Heart right ventricle (tissue), 16 donors: ENCODE results near the gene ABHD17B. TPM values are rescaled to one million over a fixed set of nuclear protein-coding genes. Genes with fewer than 3 reads are reported as not detected.

ENCODE experiments used
- ATAC-seq, 8 donors: fragments of 200-7000 bp; cut with Tn5 transposase; one replicate each; pipeline ENCODE4 v1.9.1; 2020; ENCODE audit warnings: mild to moderate bottlenecking in 8 of 8, moderate library complexity in 8 of 8, moderate number of reproducible peaks in 1 of 8
- DNase-seq, 2 donors: peaks; one replicate each; pipeline ENCODE4 v3.0.0-alpha.2; 2020
- H3K27ac ChIP-seq, 10 donors: fragments of 200-600 bp; sonication (generic) in 2 of 10; one replicate each; pipeline versions ENCODE4 v1.5.0 to v1.8.0; 2020 to 2022; ENCODE audit warnings: mild to moderate bottlenecking in 3 of 10
- H3K27me3 ChIP-seq, 7 donors: fragments of 200-600 bp; one replicate each; pipeline ENCODE4 v1.8.0; 2021 to 2022; ENCODE audit warnings: mild to moderate bottlenecking in 2 of 7
- H3K36me3 ChIP-seq, 9 donors: fragments of 200-600 bp; sonication (generic) in 1 of 9; one replicate each; pipeline versions ENCODE4 v1.5.0 to v1.8.0; 2020 to 2022; ENCODE audit warnings: mild to moderate bottlenecking in 2 of 9
- H3K4me1 ChIP-seq, 9 donors: fragments of 200-600 bp; sonication (generic) in 1 of 9; one replicate each; pipeline versions ENCODE4 v1.5.0 to v1.8.0; 2020 to 2022; ENCODE audit warnings: mild to moderate bottlenecking in 4 of 9
- H3K4me3 ChIP-seq, 10 donors: fragments of 200-600 bp; sonication (generic) in 2 of 10; one replicate each; pipeline versions ENCODE4 v1.5.0 to v1.8.0; 2020 to 2022; ENCODE audit warnings: mild to moderate bottlenecking in 7 of 10, moderate library complexity in 2 of 10
- H3K9me3 ChIP-seq, 11 donors: fragments of 200-600 bp in 10 of 11; sonication (generic) in 2 of 11; one replicate each; pipeline versions ENCODE4 v1.5.0 to v1.8.0; 2013 to 2022; ENCODE audit warnings: mild to moderate bottlenecking in 2 of 11, control low read depth in 1 of 11, moderate library complexity in 1 of 11
- CTCF ChIP-seq, 9 donors: fragments of 200-600 bp; sonication (generic) in 2 of 9; IDR thresholded peaks; one replicate each; pipeline versions ENCODE4 v1.5.0 to v1.8.0; 2021 to 2022; ENCODE audit warnings: antibody characterized with exemption in 9 of 9, mild to moderate bottlenecking in 5 of 9, moderate library complexity in 1 of 9
- WGBS, 2 donors: extraction: QIAGEN DNeasy Blood & Tissue Kit; methylation state at CpG; one replicate each; pipeline ENCODE4 v1.1.7; 2013; ENCODE audit warnings: inconsistent platforms in 1 of 2; 5-methylcytosine and 5-hydroxymethylcytosine counted together
- intact Hi-C, 10 donors: fragments of 100-400 bp; cut with DNase I; formaldehyde crosslinking; loops; one replicate each; pipeline versions ENCODE4 v1.11.1 to v1.14.2; 2022
- polyA plus RNA-seq, 2 donors: library from polyadenylated mRNA; stranded (reverse); fragments of 200-250 nt; gene quantifications; one replicate each; pipeline ENCODE4 v1.2.3, GENCODE V29; 2013
- total RNA-seq, 10 donors: library from RNA; stranded (reverse); fragmentation: NEBNext Ultra II Directional in 3 of 10; extraction: Animal tissue kit (Norgen Biotek cat#: 25700) in 3 of 10; gene quantifications; one replicate each; pipeline versions ENCODE4 v1.2.1 to v1.2.4, GENCODE V29; 2021 to 2023
- donor health status: Arrhythmogenic right ventricular cardiomyopathy.
- donor health status: ischemic (EF 13 %, LVEDD 7.1; RV severe dilation, severe dysfunction).
- donor health status: healthy with polysubstance abuse.
- donor health status: DM: no; HTN: yes; CAD: no.
- donor health status: DM: no; HTN: no; CAD: no.
- donor health status: ischemic (EF 25% LVEDD 6.9; RV normal size, moderate dysfunction).
- donor health status: ischemic (EF 25% LVEDD 5.7; RV mildly dilated, moderate dysfunction).
- donor health status: healthy.
- donor health status: DM: yes; HTN: yes; CAD: no.
- donor health status: Ischemic cardiomyopathy.
- donor health status: ischemic (EF 35%, LVEDD 5.7; RV mildly dilated, moderate dysfunction).
- donor health status: nonischemic (EF 11% LVEDD 7.7; RV severe dilation, severe dysfunction).
- donor health status: DM: yes; HTN: yes; CAD: no.
- donor health status: PGD.
- donor health status: ischemic (EF 29% LVEDD 5.4; RV normal size, mild dysfunction).
- donor health status: nonischemic (EF 23%, LVEDD 6.1; RV moderate dilation, normal function).

The ABHD17B gene
- total and polyA plus RNA-seq, 12 donors: 2.6 to 14.8 (median 9.6) TPM

GRCh38 chr9:71915495-71915894 is 4.5 kb upstream of the ABHD17B start:
- no peak for TF ChIP-seq CTCF (IDR thresholded peaks at IDR 0.05)
- Histone ChIP-seq H3K4me3 (no peak overlapping the region), H3K9me3 (no peaks in the 10 kb centered on the region), H3K27me3 (no peaks in the 10 kb centered on the region), H3K4me1 (peaks cover 0 to 43% (median 28%) of the 10 kb centered on the region in 9 donors), H3K27ac (no peak overlapping the region), H3K36me3 (peaks cover 0 to 15% (median 0%) of the 10 kb centered on the region in 9 donors)
- DNase-seq: no peak
- ATAC-seq: no peak
- intact Hi-C loops: loop anchor here in 5 of 10 donors (10.0 kb wide), 4 partner anchors 69 to 449 kb away; partner anchors contain the start of gene ZFAND5 (in 3 of the 5)

GRCh38 chr9:71911908-71912335 is 929 bp upstream of the ABHD17B start:
- H3K27ac ChIP-seq: peak overlapping the region; percentile 53 to 98 (median 94)
- H3K36me3 ChIP-seq: no peaks in the 10 kb centered on the region
- H3K27me3 ChIP-seq: no peaks in the 10 kb centered on the region
- intact Hi-C loops: loop anchor here in 7 of 10 donors (5.0 to 10.0 kb wide), 6 partner anchors 73 to 453 kb away; partner anchors contain the start of gene ZFAND5 (in 3 of the 7)
- H3K4me3 ChIP-seq: peak overlapping the region; percentile 58 to 99 (median 91)
- no peak for DNase-seq
- H3K9me3 ChIP-seq: no peaks in the 10 kb centered on the region
- 0 to 1% methylated on average over 9 of the region's 9 CpGs for WGBS, 2 donors
- TF ChIP-seq CTCF (IDR thresholded peaks at IDR 0.05): no peak
- ATAC-seq: peak in 1 of 8 donors; percentile 56
- peaks cover 0 to 62% (median 46%) of the 10 kb centered on the region in 9 donors for H3K4me1 ChIP-seq

GRCh38 chr9:71910650-71911060 is 338 bp downstream of the ABHD17B start:
- peaks cover 0 to 58% (median 43%) of the 10 kb centered on the region in 9 donors for H3K4me1 ChIP-seq

More at GRCh38 chr9:71910650-71911060, 338 bp downstream of the ABHD17B start:
- 0% methylated on average over 48 to 56 of the region's 56 CpGs for WGBS, 2 donors
- ATAC-seq (peak in 7 of 8 donors; percentile 4 to 53 (median 22)), DNase-seq (no peak)
- TF ChIP-seq CTCF (IDR thresholded peaks at IDR 0.05): no peak
- H3K27me3 ChIP-seq: no peaks in the 10 kb centered on the region
- peak overlapping the region; percentile 64 to 99 (median 94) for H3K4me3 ChIP-seq
- peak overlapping the region; percentile 82 to 98 (median 94) for H3K27ac ChIP-seq
- intact Hi-C loops: loop anchor here in 7 of 10 donors (5.0 to 10.0 kb wide), 6 partner anchors 74 to 454 kb away; partner anchors contain the start of gene ZFAND5 (in 3 of the 7)
- H3K36me3 ChIP-seq: peaks cover 0 to 9% (median 0%) of the 10 kb centered on the region in 9 donors
- H3K9me3 ChIP-seq: no peaks in the 10 kb centered on the region
